ENCODE measurements around the gene CIBAR2. TPM values are rescaled to one million over a fixed set of nuclear protein-coding genes. Genes with fewer than 3 reads are reported as not detected.

The CIBAR2 gene
- total RNA-seq, 2 experiments from 2014 or later: 0.50 TPM; not detected in 1

DNA sequence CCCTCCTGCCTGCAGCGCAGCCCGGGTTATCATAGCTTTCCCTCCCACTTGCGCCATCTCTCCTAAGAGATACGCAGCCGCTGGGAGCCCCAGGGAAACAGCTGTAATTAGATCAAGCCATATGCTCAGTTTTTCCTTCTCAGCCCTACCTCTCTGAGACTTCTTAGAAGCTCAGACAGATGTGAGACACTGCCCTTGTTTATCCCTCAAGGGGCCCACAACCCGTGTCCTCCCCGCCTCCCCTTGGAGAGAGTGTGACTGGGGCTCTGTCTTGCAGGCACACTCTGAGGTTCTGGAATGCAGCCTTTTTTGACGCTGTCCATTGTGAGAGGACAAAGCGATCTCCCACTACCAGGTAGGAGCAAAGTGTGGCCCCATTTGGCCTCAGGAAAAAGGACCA, 31.2 kb downstream of the CIBAR2 start:
- no peak overlapping the region for H3K4me3 ChIP-seq (ENCODE audit: low read depth, low read length, poor library complexity, severe bottlenecking)
- DNase-seq (ENCODE audit: low spot score): no peak
- TF ChIP-seq, protein P1, sequence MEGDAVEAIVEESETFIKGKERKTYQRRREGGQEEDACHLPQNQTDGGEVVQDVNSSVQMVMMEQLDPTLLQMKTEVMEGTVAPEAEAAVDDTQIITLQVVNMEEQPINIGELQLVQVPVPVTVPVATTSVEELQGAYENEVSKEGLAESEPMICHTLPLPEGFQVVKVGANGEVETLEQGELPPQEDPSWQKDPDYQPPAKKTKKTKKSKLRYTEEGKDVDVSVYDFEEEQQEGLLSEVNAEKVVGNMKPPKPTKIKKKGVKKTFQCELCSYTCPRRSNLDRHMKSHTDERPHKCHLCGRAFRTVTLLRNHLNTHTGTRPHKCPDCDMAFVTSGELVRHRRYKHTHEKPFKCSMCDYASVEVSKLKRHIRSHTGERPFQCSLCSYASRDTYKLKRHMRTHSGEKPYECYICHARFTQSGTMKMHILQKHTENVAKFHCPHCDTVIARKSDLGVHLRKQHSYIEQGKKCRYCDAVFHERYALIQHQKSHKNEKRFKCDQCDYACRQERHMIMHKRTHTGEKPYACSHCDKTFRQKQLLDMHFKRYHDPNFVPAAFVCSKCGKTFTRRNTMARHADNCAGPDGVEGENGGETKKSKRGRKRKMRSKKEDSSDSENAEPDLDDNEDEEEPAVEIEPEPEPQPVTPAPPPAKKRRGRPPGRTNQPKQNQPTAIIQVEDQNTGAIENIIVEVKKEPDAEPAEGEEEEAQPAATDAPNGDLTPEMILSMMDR (conservative IDR thresholded peaks at IDR 0.05; ENCODE audit: low read length): no peak
- no peak for TF ChIP-seq EZH2phosphoT487 (IDR thresholded peaks at IDR 0.05; ENCODE audit: borderline replicate concordance, low read depth, low read length)
- no peaks in the 10 kb centered on the region for H3K9me3 ChIP-seq (ENCODE audit: low read length)
- no peak overlapping the region for H3K27ac ChIP-seq (ENCODE audit: low read depth, low read length, poor library complexity, severe bottlenecking)
- H2AFZ ChIP-seq (ENCODE audit: low read length): no peak overlapping the region
- ChIA-PET POLR2A (no interaction called here), CTCF (ENCODE audit: unreplicated experiment) (no interaction called here)
- no peaks in the 10 kb centered on the region for H3K36me3 ChIP-seq (ENCODE audit: insufficient read depth, low read length)
- H3K4me2 ChIP-seq (ENCODE audit: low read length): no peak overlapping the region
- no peaks in the 10 kb centered on the region for H4K20me1 ChIP-seq (ENCODE audit: insufficient read depth, low read length)
- H3K79me2 ChIP-seq (ENCODE audit: insufficient read depth, low read depth, low read length): no peaks in the 10 kb centered on the region
- intact Hi-C loops (cut with micrococcal nuclease; ENCODE audit: unreplicated experiment): no loop called here
- peaks cover 29% of the 10 kb centered on the region for H3K4me1 ChIP-seq (ENCODE audit: insufficient read depth, low read length, poor library complexity, severe bottlenecking)
- H3K9me2 ChIP-seq (ENCODE audit: insufficient read depth, low read length): no peaks in the 10 kb centered on the region
- no TSS peak for BruUV-seq (replicated peaks)

DNA sequence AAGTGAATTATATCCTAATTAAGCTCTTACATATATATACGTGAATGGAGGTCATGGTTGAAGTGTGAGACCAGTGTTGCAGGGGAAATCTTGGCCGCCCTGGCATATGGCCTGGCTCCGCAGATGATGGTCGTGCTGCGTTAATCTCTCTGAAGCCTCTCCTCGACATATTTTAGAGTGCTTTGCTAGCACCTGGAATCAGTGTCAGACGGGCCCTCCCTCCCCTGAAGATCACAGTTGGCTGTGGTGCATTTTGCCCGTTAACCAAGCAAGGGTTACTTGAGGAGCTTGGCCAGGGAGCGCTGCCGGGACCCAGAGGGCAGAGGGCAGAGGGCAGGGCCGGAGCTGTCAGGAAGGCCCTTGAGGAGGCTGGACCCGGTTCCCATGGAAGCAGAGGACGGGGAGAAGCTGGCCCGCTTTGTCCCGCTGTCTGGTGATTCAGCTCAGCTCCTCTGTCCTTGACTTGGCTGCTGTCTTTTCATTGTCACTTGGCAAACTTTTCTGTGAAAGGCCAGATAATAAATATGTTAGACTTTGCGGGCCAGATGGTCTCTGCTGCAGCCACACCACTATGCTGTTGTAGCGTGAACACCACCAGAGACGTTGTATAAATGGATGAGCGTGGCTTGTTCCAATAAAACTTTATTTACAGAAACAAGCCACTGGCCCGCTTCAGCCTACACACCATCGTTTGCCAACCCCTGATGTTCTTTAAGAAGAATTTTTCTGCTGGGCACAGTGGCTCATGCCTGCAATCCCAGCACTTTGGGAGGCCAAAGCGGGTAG, 32.3 kb downstream of the CIBAR2 start:
- intact Hi-C loops (cut with micrococcal nuclease; ENCODE audit: unreplicated experiment): no loop called here
- ChIA-PET POLR2A (no interaction called here), CTCF (ENCODE audit: unreplicated experiment) (no interaction called here)
- H2AFZ ChIP-seq (ENCODE audit: low read length): no peak overlapping the region
- H3K4me2 ChIP-seq (ENCODE audit: low read length): no peak overlapping the region
- no TSS peak for BruUV-seq (replicated peaks)
- H3K36me3 ChIP-seq (ENCODE audit: insufficient read depth, low read length): no peaks in the 10 kb centered on the region
- H3K79me2 ChIP-seq (ENCODE audit: insufficient read depth, low read depth, low read length): no peaks in the 10 kb centered on the region
- H3K9me3 ChIP-seq (ENCODE audit: low read length): no peaks in the 10 kb centered on the region
- no peaks in the 10 kb centered on the region for H4K20me1 ChIP-seq (ENCODE audit: insufficient read depth, low read length)
- TF ChIP-seq, protein P1 (conservative IDR thresholded peaks at IDR 0.05; ENCODE audit: low read length): no peak
- no peak for TF ChIP-seq EZH2phosphoT487 (IDR thresholded peaks at IDR 0.05; ENCODE audit: borderline replicate concordance, low read depth, low read length)
- peaks cover 23% of the 10 kb centered on the region for H3K4me1 ChIP-seq (ENCODE audit: insufficient read depth, low read length, poor library complexity, severe bottlenecking)
- no peak overlapping the region for H3K4me3 ChIP-seq (ENCODE audit: low read depth, low read length, poor library complexity, severe bottlenecking)
- H3K9me2 ChIP-seq (ENCODE audit: insufficient read depth, low read length): no peaks in the 10 kb centered on the region
- H3K27ac ChIP-seq (ENCODE audit: low read depth, low read length, poor library complexity, severe bottlenecking): no peak overlapping the region
- no peak for DNase-seq (ENCODE audit: low spot score)

DNA sequence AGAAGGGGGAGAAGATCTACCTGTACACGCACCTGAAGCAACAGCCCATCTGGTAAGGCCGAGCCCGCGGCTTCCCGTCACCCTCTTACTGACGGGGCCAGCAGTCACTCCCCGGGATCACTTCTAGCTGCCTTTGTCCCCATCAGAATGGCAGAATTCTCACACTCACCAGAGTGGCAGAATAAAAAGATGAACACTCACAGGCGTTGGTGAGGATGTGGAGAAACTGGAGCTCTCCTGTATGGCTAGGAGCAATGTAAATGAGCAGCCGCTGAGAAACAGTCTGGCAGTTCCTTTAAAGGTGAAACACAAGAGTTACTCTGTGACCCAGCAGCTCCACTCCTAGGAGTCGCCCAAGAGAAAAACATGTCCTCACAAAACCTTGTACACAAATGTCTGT, 33.3 kb downstream of the CIBAR2 start:
- no peaks in the 10 kb centered on the region for H4K20me1 ChIP-seq (ENCODE audit: insufficient read depth, low read length)
- H3K27ac ChIP-seq (ENCODE audit: low read depth, low read length, poor library complexity, severe bottlenecking): no peak overlapping the region
- H3K9me3 ChIP-seq (ENCODE audit: low read length): no peaks in the 10 kb centered on the region
- no peaks in the 10 kb centered on the region for H3K36me3 ChIP-seq (ENCODE audit: insufficient read depth, low read length)
- no peaks in the 10 kb centered on the region for H3K79me2 ChIP-seq (ENCODE audit: insufficient read depth, low read depth, low read length)
- peaks cover 16% of the 10 kb centered on the region for H3K4me1 ChIP-seq (ENCODE audit: insufficient read depth, low read length, poor library complexity, severe bottlenecking)
- no TSS peak for BruUV-seq (replicated peaks)
- H3K9me2 ChIP-seq (ENCODE audit: insufficient read depth, low read length): no peaks in the 10 kb centered on the region
- H3K4me2 ChIP-seq (ENCODE audit: low read length): no peak overlapping the region
- intact Hi-C loops (cut with micrococcal nuclease; ENCODE audit: unreplicated experiment): no loop called here
- H3K4me3 ChIP-seq (ENCODE audit: low read depth, low read length, poor library complexity, severe bottlenecking): no peak overlapping the region
- POLR2A ChIA-PET: no interaction called here
- H2AFZ ChIP-seq (ENCODE audit: low read length): no peak overlapping the region
- TF ChIP-seq, protein P1 (conservative IDR thresholded peaks at IDR 0.05; ENCODE audit: low read length): no peak
- TF ChIP-seq EZH2phosphoT487 (IDR thresholded peaks at IDR 0.05; ENCODE audit: borderline replicate concordance, low read depth, low read length): no peak
- no peak for DNase-seq (ENCODE audit: low spot score)
- CTCF ChIA-PET (ENCODE audit: unreplicated experiment): no interaction called here

Data from OCI-LY7 (cell line).